Neural progenitor cell (in vitro differentiated cells): ENCODE results near the gene HDGFL2.

Experiments used
- EZH2 ChIP-seq: fragments of 200-600 bp; sonication (generic); IDR thresholded peaks from 2 replicates; pipeline ENCODE4 v1.6.1; 2017; ENCODE audit warnings: antibody characterized with exemption, mild to moderate bottlenecking, moderate library complexity
- EZH2phosphoT487 ChIP-seq: fragments of 200-600 bp; sonication (generic); IDR thresholded peaks from 2 replicates; pipeline ENCODE4 v1.6.1; 2017; ENCODE audit warnings: antibody characterized with exemption
- TF ChIP-seq, protein P1 (sequence below): fragments of 200-600 bp; sonication (generic); IDR thresholded peaks from 2 replicates; pipeline ENCODE4 v1.5.1; 2017; ENCODE audit warnings: antibody characterized with exemption, mild to moderate bottlenecking

DNA sequence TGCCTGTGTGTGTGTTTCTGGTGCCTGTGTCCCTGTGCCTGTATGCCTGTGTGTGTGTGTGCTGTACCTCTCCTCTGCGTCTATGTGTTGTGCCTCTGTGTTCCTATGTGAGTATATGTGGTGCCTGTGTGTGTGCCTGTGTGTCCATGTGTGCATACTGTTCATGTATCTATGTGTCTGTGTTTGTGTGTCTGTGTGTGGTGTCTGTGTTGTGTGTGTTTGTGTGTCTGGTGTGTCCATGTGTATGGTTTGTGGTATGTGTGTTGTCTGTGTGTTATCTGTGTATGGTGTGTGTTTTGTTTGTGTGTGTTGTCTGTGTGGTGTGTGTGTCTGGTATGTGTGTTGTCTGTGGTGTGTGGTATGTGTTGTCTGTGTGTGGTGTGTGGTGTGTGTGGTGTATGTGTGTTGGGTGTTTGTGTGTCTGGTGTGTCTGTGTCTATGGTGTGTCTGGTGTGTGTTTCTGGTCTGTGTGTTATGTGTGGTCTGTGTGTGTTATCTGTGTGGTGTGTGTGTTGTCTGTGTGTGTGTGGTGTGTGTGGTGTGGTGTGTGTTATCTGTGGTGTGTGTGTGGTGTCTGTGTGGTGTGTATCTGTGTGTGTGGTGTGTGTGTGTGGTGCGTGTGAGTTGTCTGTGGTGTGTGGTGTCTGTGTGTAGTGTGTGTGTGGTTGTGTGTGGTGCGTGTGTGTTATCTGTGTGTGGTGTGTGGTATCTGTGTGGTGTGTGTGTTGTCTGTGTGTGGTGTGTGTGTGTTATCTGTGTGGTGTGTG is 20.4 kb downstream of the HDGFL2 start:
- TF ChIP-seq, protein P1, sequence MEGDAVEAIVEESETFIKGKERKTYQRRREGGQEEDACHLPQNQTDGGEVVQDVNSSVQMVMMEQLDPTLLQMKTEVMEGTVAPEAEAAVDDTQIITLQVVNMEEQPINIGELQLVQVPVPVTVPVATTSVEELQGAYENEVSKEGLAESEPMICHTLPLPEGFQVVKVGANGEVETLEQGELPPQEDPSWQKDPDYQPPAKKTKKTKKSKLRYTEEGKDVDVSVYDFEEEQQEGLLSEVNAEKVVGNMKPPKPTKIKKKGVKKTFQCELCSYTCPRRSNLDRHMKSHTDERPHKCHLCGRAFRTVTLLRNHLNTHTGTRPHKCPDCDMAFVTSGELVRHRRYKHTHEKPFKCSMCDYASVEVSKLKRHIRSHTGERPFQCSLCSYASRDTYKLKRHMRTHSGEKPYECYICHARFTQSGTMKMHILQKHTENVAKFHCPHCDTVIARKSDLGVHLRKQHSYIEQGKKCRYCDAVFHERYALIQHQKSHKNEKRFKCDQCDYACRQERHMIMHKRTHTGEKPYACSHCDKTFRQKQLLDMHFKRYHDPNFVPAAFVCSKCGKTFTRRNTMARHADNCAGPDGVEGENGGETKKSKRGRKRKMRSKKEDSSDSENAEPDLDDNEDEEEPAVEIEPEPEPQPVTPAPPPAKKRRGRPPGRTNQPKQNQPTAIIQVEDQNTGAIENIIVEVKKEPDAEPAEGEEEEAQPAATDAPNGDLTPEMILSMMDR = no peak
- TF ChIP-seq EZH2phosphoT487 (no peak), EZH2 (no peak)
